Measurements from ENCODE around the gene LYPD6B. TPM values are rescaled to one million over a fixed set of nuclear protein-coding genes. Genes with fewer than 3 reads are reported as not detected.
A peak's percentile ranks its signal among the peaks of the same experiment; 100 is the strongest.

Gene LYPD6B
- total and polyA plus RNA-seq, 2 donors from 2014 or later = 9.4 to 17.6 TPM

DNA sequence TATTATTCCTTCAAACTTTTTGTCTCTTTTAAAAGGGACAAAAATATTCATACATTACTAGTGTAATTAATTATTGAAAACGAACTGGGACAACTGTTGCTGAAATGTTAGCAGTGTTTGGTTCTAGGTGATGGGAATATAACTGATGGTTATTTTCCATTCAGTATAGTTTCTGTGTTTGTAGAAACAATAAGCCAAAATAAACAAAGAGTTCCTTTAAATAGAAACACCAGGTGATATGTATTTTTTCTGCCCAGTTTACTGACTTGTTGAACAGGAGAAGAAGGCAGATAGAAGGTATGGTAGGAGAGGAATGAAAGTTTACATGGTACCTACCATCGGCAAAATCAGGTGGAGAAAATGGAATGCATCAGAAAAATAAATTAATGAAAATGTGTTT lies 74.2 kb downstream of the LYPD6B start:
- FAIRE-seq (no peak), DNase-seq (no peak)
- no peaks in the 10 kb centered on the region for H3K9me3 ChIP-seq (ENCODE audit: control insufficient read depth in 2 of 3, insufficient read depth in 1 of 3, low read length in 3 of 3)
- no peaks in the 10 kb centered on the region for H3K4me1 ChIP-seq (ENCODE audit: control insufficient read depth in 2 of 3, insufficient read depth in 2 of 3, low read depth in 1 of 3, low read length in 3 of 3)
- TF ChIP-seq, protein P1, sequence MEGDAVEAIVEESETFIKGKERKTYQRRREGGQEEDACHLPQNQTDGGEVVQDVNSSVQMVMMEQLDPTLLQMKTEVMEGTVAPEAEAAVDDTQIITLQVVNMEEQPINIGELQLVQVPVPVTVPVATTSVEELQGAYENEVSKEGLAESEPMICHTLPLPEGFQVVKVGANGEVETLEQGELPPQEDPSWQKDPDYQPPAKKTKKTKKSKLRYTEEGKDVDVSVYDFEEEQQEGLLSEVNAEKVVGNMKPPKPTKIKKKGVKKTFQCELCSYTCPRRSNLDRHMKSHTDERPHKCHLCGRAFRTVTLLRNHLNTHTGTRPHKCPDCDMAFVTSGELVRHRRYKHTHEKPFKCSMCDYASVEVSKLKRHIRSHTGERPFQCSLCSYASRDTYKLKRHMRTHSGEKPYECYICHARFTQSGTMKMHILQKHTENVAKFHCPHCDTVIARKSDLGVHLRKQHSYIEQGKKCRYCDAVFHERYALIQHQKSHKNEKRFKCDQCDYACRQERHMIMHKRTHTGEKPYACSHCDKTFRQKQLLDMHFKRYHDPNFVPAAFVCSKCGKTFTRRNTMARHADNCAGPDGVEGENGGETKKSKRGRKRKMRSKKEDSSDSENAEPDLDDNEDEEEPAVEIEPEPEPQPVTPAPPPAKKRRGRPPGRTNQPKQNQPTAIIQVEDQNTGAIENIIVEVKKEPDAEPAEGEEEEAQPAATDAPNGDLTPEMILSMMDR (IDR thresholded peaks at IDR 0.05; ENCODE audit: borderline replicate concordance, extremely low read depth, insufficient read depth) = no peak
- H3K27ac ChIP-seq (ENCODE audit: low read depth in 2 of 2, low read length in 2 of 2) = no peak overlapping the region
- no peaks in the 10 kb centered on the region for H3K36me3 ChIP-seq (ENCODE audit: control insufficient read depth in 2 of 3, insufficient read depth in 3 of 3, low read length in 3 of 3)
- intact Hi-C loops (cut with DNase I) = no loop called here
- H3K27me3 ChIP-seq (ENCODE audit: control insufficient read depth, insufficient read depth, low read length) = no peaks in the 10 kb centered on the region
- H3K9ac ChIP-seq (ENCODE audit: low read length in 3 of 3) = no peak overlapping the region
- no peak overlapping the region for H3K4me3 ChIP-seq (ENCODE audit: low read length in 3 of 3)

DNA sequence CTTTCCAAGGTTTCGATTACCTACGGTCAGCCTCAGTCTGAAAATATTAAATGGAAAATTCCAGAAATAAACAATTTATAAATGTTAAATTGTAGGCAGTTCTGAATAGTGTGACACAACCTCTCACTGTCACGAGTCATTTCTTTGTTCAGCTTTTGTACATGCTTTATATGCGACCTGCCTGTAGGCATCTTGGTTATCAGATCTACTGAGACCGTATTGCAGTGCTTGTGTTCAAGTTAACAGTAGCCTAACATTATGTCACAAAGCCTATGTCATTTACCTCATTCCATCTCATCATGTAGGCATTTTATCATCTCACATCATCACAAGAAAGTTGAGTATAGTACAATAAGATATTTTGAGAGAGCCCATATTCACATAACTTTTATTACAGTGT lies 77.3 kb downstream of the LYPD6B start:
- Histone ChIP-seq H3K27ac (ENCODE audit: low read depth in 2 of 2, low read length in 2 of 2) (no peak overlapping the region), H3K9ac (ENCODE audit: low read length in 3 of 3) (no peak overlapping the region), H3K4me3 (ENCODE audit: low read length in 3 of 3) (no peak overlapping the region), H3K27me3 (ENCODE audit: control insufficient read depth, insufficient read depth, low read length) (no peaks in the 10 kb centered on the region), H3K9me3 (ENCODE audit: control insufficient read depth in 2 of 3, insufficient read depth in 1 of 3, low read length in 3 of 3) (no peaks in the 10 kb centered on the region), H3K4me1 (ENCODE audit: control insufficient read depth in 2 of 3, insufficient read depth in 2 of 3, low read depth in 1 of 3, low read length in 3 of 3) (no peaks in the 10 kb centered on the region), H3K36me3 (ENCODE audit: control insufficient read depth in 2 of 3, insufficient read depth in 3 of 3, low read length in 3 of 3) (no peaks in the 10 kb centered on the region)
- TF ChIP-seq, protein P1 (IDR thresholded peaks at IDR 0.05; ENCODE audit: borderline replicate concordance, extremely low read depth, insufficient read depth) = no peak
- FAIRE-seq (no peak), DNase-seq (no peak)
- intact Hi-C loops (cut with DNase I) = no loop called here

DNA sequence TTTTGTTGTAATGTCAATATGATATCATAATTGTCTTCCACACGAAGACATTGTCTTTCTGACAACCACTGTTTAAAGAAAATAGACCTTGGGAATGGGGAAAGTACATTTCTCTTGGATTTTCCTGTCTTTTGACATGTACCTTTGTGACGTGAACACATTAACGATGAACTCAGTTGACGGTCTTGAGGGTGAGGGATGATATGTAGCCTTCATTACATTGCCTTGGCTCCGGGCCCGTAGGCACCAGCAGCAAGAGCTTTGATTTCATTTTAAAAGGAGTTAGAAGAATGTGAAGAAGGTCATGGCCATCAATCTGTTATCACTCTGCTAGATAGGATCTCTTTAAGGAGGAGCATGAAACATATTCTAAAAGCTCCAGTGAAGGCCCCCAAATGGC lies 80.9 kb downstream of the LYPD6B start:
- Histone ChIP-seq H3K27me3 (ENCODE audit: control insufficient read depth, insufficient read depth, low read length) (no peaks in the 10 kb centered on the region), H3K9me3 (ENCODE audit: control insufficient read depth in 2 of 3, insufficient read depth in 1 of 3, low read length in 3 of 3) (no peaks in the 10 kb centered on the region), H3K4me1 (ENCODE audit: control insufficient read depth in 2 of 3, insufficient read depth in 2 of 3, low read depth in 1 of 3, low read length in 3 of 3) (no peaks in the 10 kb centered on the region), H3K9ac (ENCODE audit: low read length in 3 of 3) (no peak overlapping the region), H3K27ac (ENCODE audit: low read depth in 2 of 2, low read length in 2 of 2) (no peak overlapping the region), H3K4me3 (ENCODE audit: low read length in 3 of 3) (no peak overlapping the region), H3K36me3 (ENCODE audit: control insufficient read depth in 2 of 3, insufficient read depth in 3 of 3, low read length in 3 of 3) (no peaks in the 10 kb centered on the region)
- TF ChIP-seq, protein P1 (IDR thresholded peaks at IDR 0.05; ENCODE audit: borderline replicate concordance, extremely low read depth, insufficient read depth) = no peak
- intact Hi-C loops (cut with DNase I) = no loop called here
- no peak for DNase-seq
- no peak for FAIRE-seq

DNA sequence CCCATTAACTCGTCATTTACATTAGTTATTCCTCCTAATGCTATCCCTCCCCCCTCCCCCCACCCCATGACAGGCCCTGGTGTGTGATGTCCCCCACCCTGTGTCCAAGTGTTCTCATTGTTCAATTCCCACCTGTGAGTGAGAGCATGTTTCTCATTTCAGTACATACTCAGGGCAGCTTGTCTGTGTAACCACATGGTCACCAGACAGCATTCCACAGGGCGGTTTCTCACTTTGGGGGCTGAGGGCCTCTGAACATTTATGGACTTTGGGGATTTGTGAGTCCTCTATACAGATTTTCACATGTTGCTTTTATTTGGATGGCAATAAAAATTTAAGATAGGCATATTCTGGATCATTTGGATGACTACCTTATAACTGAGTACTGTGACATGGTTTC lies 84.0 kb downstream of the LYPD6B start:
- Histone ChIP-seq H3K27ac (ENCODE audit: low read depth in 2 of 2, low read length in 2 of 2) (no peak overlapping the region), H3K4me3 (ENCODE audit: low read length in 3 of 3) (no peak overlapping the region), H3K36me3 (ENCODE audit: control insufficient read depth in 2 of 3, insufficient read depth in 3 of 3, low read length in 3 of 3) (no peaks in the 10 kb centered on the region), H3K9me3 (ENCODE audit: control insufficient read depth in 2 of 3, insufficient read depth in 1 of 3, low read length in 3 of 3) (no peaks in the 10 kb centered on the region), H3K9ac (ENCODE audit: low read length in 3 of 3) (no peak overlapping the region), H3K27me3 (ENCODE audit: control insufficient read depth, insufficient read depth, low read length) (no peaks in the 10 kb centered on the region), H3K4me1 (ENCODE audit: control insufficient read depth in 2 of 3, insufficient read depth in 2 of 3, low read depth in 1 of 3, low read length in 3 of 3) (no peaks in the 10 kb centered on the region)
- DNase-seq = peak in 3 of 5 donors; percentile 35 to 56 (median 46)
- no peak for FAIRE-seq
- intact Hi-C loops (cut with DNase I) = no loop called here
- TF ChIP-seq, protein P1 (IDR thresholded peaks at IDR 0.05; ENCODE audit: borderline replicate concordance, extremely low read depth, insufficient read depth) = no peak

Measured in kidney (tissue), 14 donors.